ENCODE results near the gene C22orf31. TPM values are rescaled to one million over a fixed set of nuclear protein-coding genes. Genes with fewer than 3 reads are reported as not detected.

Gene C22orf31
- total RNA-seq, 1 experiment from 2014 or later: not detected

DNA sequence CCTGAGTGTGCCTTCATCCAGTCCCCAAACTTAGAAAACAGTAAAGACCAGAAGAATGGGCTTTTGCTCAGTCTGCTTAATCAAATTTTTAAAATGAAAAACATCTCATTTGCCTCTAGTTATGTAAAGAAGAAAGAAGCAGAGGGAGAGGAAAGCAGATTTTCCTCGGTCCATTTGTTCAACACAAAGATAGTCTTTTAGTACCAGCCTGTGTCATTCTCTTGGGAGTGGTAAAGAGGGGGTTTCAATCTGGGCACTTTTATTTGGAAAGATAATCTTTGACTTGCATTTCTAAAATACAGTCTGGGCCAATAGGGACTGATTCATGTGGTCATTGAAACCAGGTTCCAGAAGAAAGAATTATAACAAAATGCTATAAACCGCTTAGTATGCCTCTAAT, 40.7 kb upstream of the C22orf31 start:
- no peak overlapping the region for H3K27ac ChIP-seq (ENCODE audit: low read depth, low read length)
- ATAC-seq (no peak), DNase-seq (ENCODE audit: low read depth, low spot score) (no peak)
- H3K36me3 ChIP-seq (ENCODE audit: control insufficient read depth in 1 of 2, insufficient read depth in 2 of 2, low read length in 2 of 2): no peaks in the 10 kb centered on the region
- no peak overlapping the region for H3K4me3 ChIP-seq (replicated peaks in 1 of 2; ENCODE audit: low read depth in 1 of 2, low read length in 2 of 2)
- BruUV-seq (replicated peaks): no TSS peak
- no peak overlapping the region for H2AFZ ChIP-seq (ENCODE audit: low read depth, low read length, poor library complexity, severe bottlenecking)
- H3K9me3 ChIP-seq (ENCODE audit: control insufficient read depth in 1 of 2, insufficient read depth in 1 of 2, low read depth in 1 of 2, low read length in 2 of 2): no peaks in the 10 kb centered on the region
- H3K27me3 ChIP-seq (ENCODE audit: insufficient read depth, low read length): no peaks in the 10 kb centered on the region
- intact Hi-C loops (cut with micrococcal nuclease): no loop called here
- H3K4me2 ChIP-seq (ENCODE audit: low read length): no peak overlapping the region
- ChIA-PET RAD21 (ENCODE audit: low non-redundant PET in 1 of 2, low total read pairs in 2 of 2, uncharacterized antibody in 2 of 2, unreplicated experiment in 2 of 2) (no interaction called here), CTCF (no interaction called here), POLR2A (no interaction called here)
- H3K4me1 ChIP-seq (ENCODE audit: control insufficient read depth in 1 of 2, insufficient read depth in 2 of 2, low read length in 2 of 2): no peaks in the 10 kb centered on the region
- H3K79me2 ChIP-seq (ENCODE audit: insufficient read depth, low read length): no peaks in the 10 kb centered on the region
- no peaks in the 10 kb centered on the region for H4K20me1 ChIP-seq (ENCODE audit: insufficient read depth)
- no peak overlapping the region for H3K9ac ChIP-seq (ENCODE audit: low read length)
- TF ChIP-seq, protein P1, sequence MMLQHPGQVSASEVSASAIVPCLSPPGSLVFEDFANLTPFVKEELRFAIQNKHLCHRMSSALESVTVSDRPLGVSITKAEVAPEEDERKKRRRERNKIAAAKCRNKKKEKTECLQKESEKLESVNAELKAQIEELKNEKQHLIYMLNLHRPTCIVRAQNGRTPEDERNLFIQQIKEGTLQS (IDR thresholded peaks at IDR 0.05): no peak
- TF ChIP-seq RAD21 (IDR thresholded peaks at IDR 0.05; ENCODE audit: low read depth): no peak
- no peaks in the 10 kb centered on the region for H3K9me2 ChIP-seq (ENCODE audit: insufficient read depth)

DNA sequence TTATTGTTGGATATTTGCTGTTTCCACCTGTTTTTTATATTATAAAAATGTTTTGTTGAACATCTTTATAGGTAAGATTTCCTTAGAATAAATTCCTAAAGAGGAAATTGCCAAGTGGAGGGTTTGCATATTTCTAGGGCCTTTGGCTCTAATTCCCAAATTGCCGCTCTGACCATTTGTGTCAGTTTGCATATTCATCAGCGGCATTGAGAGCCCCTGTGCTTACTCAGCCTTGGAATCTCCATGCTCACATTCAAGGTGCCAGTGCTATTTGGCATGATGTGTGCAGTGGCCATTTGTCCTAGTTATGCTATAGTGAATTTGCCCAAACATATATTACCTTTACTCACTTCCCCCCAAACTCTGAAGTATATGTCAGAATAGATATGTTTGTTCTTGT, 36.7 kb upstream of the C22orf31 start:
- no peaks in the 10 kb centered on the region for H3K9me3 ChIP-seq (ENCODE audit: control insufficient read depth in 1 of 2, insufficient read depth in 1 of 2, low read depth in 1 of 2, low read length in 2 of 2)
- H3K9me2 ChIP-seq (ENCODE audit: insufficient read depth): no peaks in the 10 kb centered on the region
- peaks cover 3 to 5% of the 10 kb centered on the region in 2 experiments; a peak in 3 of 4 replicates for H3K4me1 ChIP-seq (ENCODE audit: control insufficient read depth in 1 of 2, insufficient read depth in 2 of 2, low read length in 2 of 2)
- no peaks in the 10 kb centered on the region for H3K79me2 ChIP-seq (ENCODE audit: insufficient read depth, low read length)
- no peak for DNase-seq (ENCODE audit: low read depth, low spot score)
- no peak overlapping the region for H3K9ac ChIP-seq (ENCODE audit: low read length)
- H3K36me3 ChIP-seq (ENCODE audit: control insufficient read depth in 1 of 2, insufficient read depth in 2 of 2, low read length in 2 of 2): no peaks in the 10 kb centered on the region
- ATAC-seq: no peak
- ChIA-PET POLR2A (no interaction called here), RAD21 (ENCODE audit: low non-redundant PET in 1 of 2, low total read pairs in 2 of 2, uncharacterized antibody in 2 of 2, unreplicated experiment in 2 of 2) (no interaction called here), CTCF (no interaction called here)
- intact Hi-C loops (cut with micrococcal nuclease): no loop called here
- no peaks in the 10 kb centered on the region for H4K20me1 ChIP-seq (ENCODE audit: insufficient read depth)
- no peak overlapping the region for H3K27ac ChIP-seq (ENCODE audit: low read depth, low read length)
- no peak overlapping the region for H2AFZ ChIP-seq (ENCODE audit: low read depth, low read length, poor library complexity, severe bottlenecking)
- TF ChIP-seq, protein P2, sequence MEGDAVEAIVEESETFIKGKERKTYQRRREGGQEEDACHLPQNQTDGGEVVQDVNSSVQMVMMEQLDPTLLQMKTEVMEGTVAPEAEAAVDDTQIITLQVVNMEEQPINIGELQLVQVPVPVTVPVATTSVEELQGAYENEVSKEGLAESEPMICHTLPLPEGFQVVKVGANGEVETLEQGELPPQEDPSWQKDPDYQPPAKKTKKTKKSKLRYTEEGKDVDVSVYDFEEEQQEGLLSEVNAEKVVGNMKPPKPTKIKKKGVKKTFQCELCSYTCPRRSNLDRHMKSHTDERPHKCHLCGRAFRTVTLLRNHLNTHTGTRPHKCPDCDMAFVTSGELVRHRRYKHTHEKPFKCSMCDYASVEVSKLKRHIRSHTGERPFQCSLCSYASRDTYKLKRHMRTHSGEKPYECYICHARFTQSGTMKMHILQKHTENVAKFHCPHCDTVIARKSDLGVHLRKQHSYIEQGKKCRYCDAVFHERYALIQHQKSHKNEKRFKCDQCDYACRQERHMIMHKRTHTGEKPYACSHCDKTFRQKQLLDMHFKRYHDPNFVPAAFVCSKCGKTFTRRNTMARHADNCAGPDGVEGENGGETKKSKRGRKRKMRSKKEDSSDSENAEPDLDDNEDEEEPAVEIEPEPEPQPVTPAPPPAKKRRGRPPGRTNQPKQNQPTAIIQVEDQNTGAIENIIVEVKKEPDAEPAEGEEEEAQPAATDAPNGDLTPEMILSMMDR (IDR thresholded peaks at IDR 0.05 in 2 of 3, conservative IDR thresholded peaks at IDR 0.05 in 1 of 3; ENCODE audit: borderline replicate concordance in 1 of 3, insufficient read depth in 1 of 3, low read depth in 2 of 3, low read length in 2 of 3): no peak
- no peak for TF ChIP-seq YY1 (IDR thresholded peaks at IDR 0.05; ENCODE audit: extremely low read depth, insufficient replicate concordance, low read depth, low read length)
- no peak for TF ChIP-seq RAD21 (IDR thresholded peaks at IDR 0.05; ENCODE audit: low read depth)
- no peak for TF ChIP-seq SP1 (IDR thresholded peaks at IDR 0.05; ENCODE audit: low read depth)
- no peak for TF ChIP-seq EZH2phosphoT487 (IDR thresholded peaks at IDR 0.05; ENCODE audit: borderline replicate concordance)
- TF ChIP-seq SIN3A (IDR thresholded peaks at IDR 0.05; ENCODE audit: low read depth): no peak
- TF ChIP-seq, protein P1 (IDR thresholded peaks at IDR 0.05): no peak
- BruUV-seq (replicated peaks): no TSS peak
- H3K4me3 ChIP-seq (replicated peaks in 1 of 2; ENCODE audit: low read depth in 1 of 2, low read length in 2 of 2): no peak overlapping the region
- H3K27me3 ChIP-seq (ENCODE audit: insufficient read depth, low read length): no peaks in the 10 kb centered on the region
- no peak overlapping the region for H3K4me2 ChIP-seq (ENCODE audit: low read length)

Data from HCT116 (cell line).